GM23338 (cell line): ENCODE data around the gene CLOCK. TPM values are rescaled to one million over a fixed set of nuclear protein-coding genes. Genes with fewer than 3 reads are reported as not detected.

ENCODE experiments used
- ATAC-seq: fragments of 200-7000 bp; cut with Tn5 transposase; 3 replicates; pipeline ENCODE4 v1.9.1; 2020
- DNase-seq: peaks from one replicate; pipeline ENCODE4 v3.0.0-alpha.2; 2015; ENCODE audit warnings: low spot score
- H2AFZ ChIP-seq: fragments of 200-600 bp; sonication (generic); 2 replicates; pipeline ENCODE4 v1.8.0; 2016; ENCODE audit warnings: antibody characterized with exemption, mild to moderate bottlenecking, moderate library complexity
- H3F3A ChIP-seq: fragments of 200-600 bp; sonication (generic); replicated peaks from 2 replicates; pipeline ENCODE4 v1.8.0; 2017; ENCODE audit warnings: antibody characterized with exemption, mixed run types, low read depth
- H3K27ac ChIP-seq: fragments of 200-600 bp; sonication (generic); 2 replicates; pipeline ENCODE4 v1.6.1; 2016; ENCODE audit warnings: low read depth
- H3K27me3 ChIP-seq: fragments of 200-600 bp; sonication (generic); 2 replicates; pipeline ENCODE4 v1.8.0; 2016; ENCODE audit warnings: mild to moderate bottlenecking, mixed run types, moderate library complexity; ENCODE audit not compliant: insufficient read depth
- H3K36me3 ChIP-seq: fragments of 200-600 bp; sonication (generic); 2 replicates; pipeline ENCODE4 v1.8.0; 2016; ENCODE audit warnings: mild to moderate bottlenecking; ENCODE audit not compliant: insufficient read depth
- H3K4me1 ChIP-seq: fragments of 200-600 bp; sonication (generic); 2 replicates; pipeline ENCODE4 v1.8.0; 2016; ENCODE audit warnings: mild to moderate bottlenecking, moderate library complexity; ENCODE audit not compliant: insufficient read depth
- H3K4me2 ChIP-seq: fragments of 200-600 bp; sonication (generic); 2 replicates; pipeline ENCODE4 v1.7.1; 2017; ENCODE audit warnings: mixed run types
- H3K4me3 ChIP-seq: fragments of 200-600 bp; sonication (generic); 2 replicates; pipeline ENCODE4 v1.6.1; 2016; ENCODE audit warnings: mixed run types
- H3K79me2 ChIP-seq: fragments of 200-600 bp; sonication (generic); replicated peaks from 2 replicates; pipeline ENCODE4 v1.8.0; 2017; ENCODE audit warnings: mild to moderate bottlenecking; ENCODE audit not compliant: insufficient read depth
- H3K9me2 ChIP-seq: fragments of 200-600 bp; sonication (generic); 2 replicates; pipeline ENCODE4 v1.8.0; 2017; ENCODE audit not compliant: insufficient read depth
- H4K20me1 ChIP-seq: fragments of 200-600 bp; sonication (generic); replicated peaks from 2 replicates; pipeline ENCODE4 v1.8.0; 2017; ENCODE audit warnings: mild to moderate bottlenecking; ENCODE audit not compliant: insufficient read depth
- H3K27ac Mint-ChIP-seq: 2 replicates; pipeline ENCODE4 v1.8.0; 2020; ENCODE audit warnings: inconsistent platforms, mild to moderate bottlenecking, moderate library complexity, mixed read lengths
- H3K27me3 Mint-ChIP-seq: 3 replicates; pipeline ENCODE4 v1.8.0; 2022; ENCODE audit warnings: low read depth, mild to moderate bottlenecking, moderate library complexity, mixed read lengths, inconsistent platforms; ENCODE audit not compliant: insufficient read depth, poor library complexity
- H3K36me3 Mint-ChIP-seq: 3 replicates; pipeline ENCODE4 v1.8.0; 2021; ENCODE audit warnings: low read depth, mild to moderate bottlenecking, inconsistent platforms, moderate library complexity, mixed read lengths
- H3K4me1 Mint-ChIP-seq: 3 replicates; pipeline ENCODE4 v1.8.0; 2020; ENCODE audit warnings: mild to moderate bottlenecking, inconsistent platforms, mixed read lengths
- H3K4me3 Mint-ChIP-seq: 3 replicates; pipeline ENCODE4 v1.8.0; 2021; ENCODE audit warnings: moderate library complexity, mild to moderate bottlenecking, inconsistent platforms, mixed read lengths
- H3K9me3 Mint-ChIP-seq: 3 replicates; pipeline ENCODE4 v1.8.0; 2020; ENCODE audit warnings: moderate library complexity, mild to moderate bottlenecking, inconsistent platforms, mixed read lengths
- CREB1 ChIP-seq: fragments of 250-450 bp; sonication (Bioruptor Pico); IDR thresholded peaks from 2 replicates; pipeline ENCODE4 v1.5.0; 2020; ENCODE audit warnings: low read depth, mild to moderate bottlenecking, moderate library complexity
- CTCF ChIP-seq, 2 experiments: fragments of 200-600 bp in 1 of 2; sonication (generic) in 1 of 2; conservative IDR thresholded peaks; 2 replicates each; pipeline versions ENCODE4 v1.5.1 to v1.6.1; 2016 to 2017; ENCODE audit warnings: antibody characterized with exemption in 2 of 2, low read depth in 2 of 2, mild to moderate bottlenecking in 2 of 2, moderate library complexity in 1 of 2
- EZH2 ChIP-seq: fragments of 200-600 bp; sonication (generic); IDR thresholded peaks from one replicate; pipeline ENCODE4 v1.8.0; 2017; ENCODE audit warnings: antibody characterized with exemption, mild to moderate bottlenecking, low read depth; ENCODE audit not compliant: unreplicated experiment
- EZH2phosphoT487 ChIP-seq: fragments of 200-600 bp; sonication (generic); IDR thresholded peaks from one replicate; pipeline ENCODE4 v1.8.1; 2018; ENCODE audit warnings: antibody characterized with exemption; ENCODE audit not compliant: unreplicated experiment
- JUNB ChIP-seq: IDR thresholded peaks from one replicate; pipeline ENCODE4 v1.6.1; 2016; ENCODE audit warnings: antibody characterized with exemption; ENCODE audit not compliant: unreplicated experiment
- NANOG ChIP-seq: IDR thresholded peaks from 2 replicates; pipeline ENCODE4 v1.6.1; 2016; ENCODE audit warnings: antibody characterized with exemption, borderline replicate concordance
- POLR2AphosphoS5 ChIP-seq: IDR thresholded peaks from 2 replicates; pipeline ENCODE4 v1.6.1; 2016; ENCODE audit warnings: antibody characterized with exemption, low read depth
- STAT1 ChIP-seq: IDR thresholded peaks from one replicate; pipeline ENCODE4 v1.6.1; 2016; ENCODE audit warnings: antibody characterized with exemption; ENCODE audit not compliant: unreplicated experiment
- ZNF114 ChIP-seq: fragments of 250-450 bp; sonication (Bioruptor Pico); IDR thresholded peaks from 2 replicates; pipeline ENCODE4 v1.5.0; 2020; ENCODE audit warnings: mild to moderate bottlenecking, moderate library complexity
- ZNF331 ChIP-seq: fragments of 250-450 bp; sonication (Bioruptor Pico); IDR thresholded peaks from 2 replicates; pipeline ENCODE4 v1.5.0; 2020; ENCODE audit warnings: low read depth, mild to moderate bottlenecking, moderate library complexity
- polyA plus RNA-seq: library from polyadenylated mRNA; unstranded; fragments of >200 nt; fragmentation: Nextera tagmentation; extraction: Ambion mirVana; gene quantifications from 2 replicates; pipeline ENCODE4 v1.2.1, GENCODE V29; 2016
- total RNA-seq: library from RNA; depleted of rRNA; stranded (reverse); fragments of >200 nt; shearing (Covaris generic); gene quantifications from 2 replicates; pipeline ENCODE4 v1.2.3, GENCODE V29; 2014
- TF ChIP-seq, protein P1 (sequence below): IDR thresholded peaks from one replicate; pipeline ENCODE4 v1.6.1; 2018; ENCODE audit warnings: antibody characterized with exemption; ENCODE audit not compliant: unreplicated experiment
- TF ChIP-seq, protein P2 (sequence below): fragments of 250-450 bp; sonication (Bioruptor Pico); IDR thresholded peaks from 2 replicates; pipeline ENCODE4 v1.5.0; 2020; ENCODE audit warnings: mild to moderate bottlenecking, moderate library complexity
- TF ChIP-seq, protein P3 (sequence below): IDR thresholded peaks from 2 replicates; pipeline ENCODE4 v1.6.1; 2016; ENCODE audit warnings: antibody characterized with exemption

Gene CLOCK
- total and polyA plus RNA-seq, 2 experiments from 2014 or later = 17.1 to 28.8 TPM

DNA sequence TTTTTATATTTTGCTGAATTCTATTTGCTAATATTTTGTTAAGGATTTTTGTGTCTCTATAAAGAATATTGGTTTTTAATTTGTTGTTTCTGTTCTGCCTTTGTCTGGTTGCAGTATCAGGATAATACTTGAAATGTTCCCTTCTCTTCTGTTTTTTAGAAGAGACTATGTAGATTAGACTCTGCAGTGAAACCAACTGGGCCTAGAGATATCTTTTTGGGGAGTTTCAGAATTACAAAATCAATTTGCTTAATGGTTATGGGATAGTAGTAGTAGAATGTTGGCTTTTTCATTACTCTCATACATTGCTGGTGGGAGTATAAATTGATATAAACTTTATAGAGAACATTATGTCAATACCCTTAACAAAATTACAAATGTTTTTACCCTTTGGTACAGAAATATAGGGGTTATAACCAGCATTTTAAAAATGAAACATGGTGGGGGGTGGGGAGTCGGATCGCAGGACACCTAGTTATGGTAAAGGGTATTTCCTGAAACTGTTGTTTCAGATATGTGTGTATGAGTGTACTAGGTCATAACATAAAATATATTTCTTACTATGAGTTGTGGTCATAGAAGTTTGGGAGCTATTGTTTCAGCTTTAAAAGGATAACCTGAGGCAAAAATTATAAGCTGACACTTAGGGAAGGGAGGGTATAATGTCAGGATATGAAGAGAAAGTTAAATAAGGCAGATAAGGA lies 29.0 kb downstream of the CLOCK start:
- no peaks in the 10 kb centered on the region for H3K27me3 ChIP-seq
- no peak overlapping the region for H3K27ac Mint-ChIP-seq
- ATAC-seq = no peak

More for the DNA sequence above, 29.0 kb downstream of the CLOCK start:
- peaks cover 2% of the 10 kb centered on the region for H3K27me3 Mint-ChIP-seq
- Histone ChIP-seq H3K9me2 (no peaks in the 10 kb centered on the region), H3K4me2 (no peak overlapping the region), H3K79me2 (peaks cover 89% of the 10 kb centered on the region), H3K4me1 (peaks cover 11% of the 10 kb centered on the region), H4K20me1 (no peaks in the 10 kb centered on the region), H2AFZ (no peak overlapping the region), H3F3A (no peaks in the 10 kb centered on the region), H3K4me3 (no peak overlapping the region), H3K27ac (no peak overlapping the region), H3K36me3 (no peaks in the 10 kb centered on the region)
- peaks cover 7% of the 10 kb centered on the region; the same call in 2 of the 3 replicates for H3K9me3 Mint-ChIP-seq
- no peak for DNase-seq
- H3K4me1 Mint-ChIP-seq = peaks cover 13% of the 10 kb centered on the region
- peaks cover 17% of the 10 kb centered on the region for H3K36me3 Mint-ChIP-seq
- no peak for TF ChIP-seq STAT1
- TF ChIP-seq, protein P1, sequence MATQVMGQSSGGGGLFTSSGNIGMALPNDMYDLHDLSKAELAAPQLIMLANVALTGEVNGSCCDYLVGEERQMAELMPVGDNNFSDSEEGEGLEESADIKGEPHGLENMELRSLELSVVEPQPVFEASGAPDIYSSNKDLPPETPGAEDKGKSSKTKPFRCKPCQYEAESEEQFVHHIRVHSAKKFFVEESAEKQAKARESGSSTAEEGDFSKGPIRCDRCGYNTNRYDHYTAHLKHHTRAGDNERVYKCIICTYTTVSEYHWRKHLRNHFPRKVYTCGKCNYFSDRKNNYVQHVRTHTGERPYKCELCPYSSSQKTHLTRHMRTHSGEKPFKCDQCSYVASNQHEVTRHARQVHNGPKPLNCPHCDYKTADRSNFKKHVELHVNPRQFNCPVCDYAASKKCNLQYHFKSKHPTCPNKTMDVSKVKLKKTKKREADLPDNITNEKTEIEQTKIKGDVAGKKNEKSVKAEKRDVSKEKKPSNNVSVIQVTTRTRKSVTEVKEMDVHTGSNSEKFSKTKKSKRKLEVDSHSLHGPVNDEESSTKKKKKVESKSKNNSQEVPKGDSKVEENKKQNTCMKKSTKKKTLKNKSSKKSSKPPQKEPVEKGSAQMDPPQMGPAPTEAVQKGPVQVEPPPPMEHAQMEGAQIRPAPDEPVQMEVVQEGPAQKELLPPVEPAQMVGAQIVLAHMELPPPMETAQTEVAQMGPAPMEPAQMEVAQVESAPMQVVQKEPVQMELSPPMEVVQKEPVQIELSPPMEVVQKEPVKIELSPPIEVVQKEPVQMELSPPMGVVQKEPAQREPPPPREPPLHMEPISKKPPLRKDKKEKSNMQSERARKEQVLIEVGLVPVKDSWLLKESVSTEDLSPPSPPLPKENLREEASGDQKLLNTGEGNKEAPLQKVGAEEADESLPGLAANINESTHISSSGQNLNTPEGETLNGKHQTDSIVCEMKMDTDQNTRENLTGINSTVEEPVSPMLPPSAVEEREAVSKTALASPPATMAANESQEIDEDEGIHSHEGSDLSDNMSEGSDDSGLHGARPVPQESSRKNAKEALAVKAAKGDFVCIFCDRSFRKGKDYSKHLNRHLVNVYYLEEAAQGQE = no peak
- no peak for TF ChIP-seq NANOG
- TF ChIP-seq, protein P2, sequence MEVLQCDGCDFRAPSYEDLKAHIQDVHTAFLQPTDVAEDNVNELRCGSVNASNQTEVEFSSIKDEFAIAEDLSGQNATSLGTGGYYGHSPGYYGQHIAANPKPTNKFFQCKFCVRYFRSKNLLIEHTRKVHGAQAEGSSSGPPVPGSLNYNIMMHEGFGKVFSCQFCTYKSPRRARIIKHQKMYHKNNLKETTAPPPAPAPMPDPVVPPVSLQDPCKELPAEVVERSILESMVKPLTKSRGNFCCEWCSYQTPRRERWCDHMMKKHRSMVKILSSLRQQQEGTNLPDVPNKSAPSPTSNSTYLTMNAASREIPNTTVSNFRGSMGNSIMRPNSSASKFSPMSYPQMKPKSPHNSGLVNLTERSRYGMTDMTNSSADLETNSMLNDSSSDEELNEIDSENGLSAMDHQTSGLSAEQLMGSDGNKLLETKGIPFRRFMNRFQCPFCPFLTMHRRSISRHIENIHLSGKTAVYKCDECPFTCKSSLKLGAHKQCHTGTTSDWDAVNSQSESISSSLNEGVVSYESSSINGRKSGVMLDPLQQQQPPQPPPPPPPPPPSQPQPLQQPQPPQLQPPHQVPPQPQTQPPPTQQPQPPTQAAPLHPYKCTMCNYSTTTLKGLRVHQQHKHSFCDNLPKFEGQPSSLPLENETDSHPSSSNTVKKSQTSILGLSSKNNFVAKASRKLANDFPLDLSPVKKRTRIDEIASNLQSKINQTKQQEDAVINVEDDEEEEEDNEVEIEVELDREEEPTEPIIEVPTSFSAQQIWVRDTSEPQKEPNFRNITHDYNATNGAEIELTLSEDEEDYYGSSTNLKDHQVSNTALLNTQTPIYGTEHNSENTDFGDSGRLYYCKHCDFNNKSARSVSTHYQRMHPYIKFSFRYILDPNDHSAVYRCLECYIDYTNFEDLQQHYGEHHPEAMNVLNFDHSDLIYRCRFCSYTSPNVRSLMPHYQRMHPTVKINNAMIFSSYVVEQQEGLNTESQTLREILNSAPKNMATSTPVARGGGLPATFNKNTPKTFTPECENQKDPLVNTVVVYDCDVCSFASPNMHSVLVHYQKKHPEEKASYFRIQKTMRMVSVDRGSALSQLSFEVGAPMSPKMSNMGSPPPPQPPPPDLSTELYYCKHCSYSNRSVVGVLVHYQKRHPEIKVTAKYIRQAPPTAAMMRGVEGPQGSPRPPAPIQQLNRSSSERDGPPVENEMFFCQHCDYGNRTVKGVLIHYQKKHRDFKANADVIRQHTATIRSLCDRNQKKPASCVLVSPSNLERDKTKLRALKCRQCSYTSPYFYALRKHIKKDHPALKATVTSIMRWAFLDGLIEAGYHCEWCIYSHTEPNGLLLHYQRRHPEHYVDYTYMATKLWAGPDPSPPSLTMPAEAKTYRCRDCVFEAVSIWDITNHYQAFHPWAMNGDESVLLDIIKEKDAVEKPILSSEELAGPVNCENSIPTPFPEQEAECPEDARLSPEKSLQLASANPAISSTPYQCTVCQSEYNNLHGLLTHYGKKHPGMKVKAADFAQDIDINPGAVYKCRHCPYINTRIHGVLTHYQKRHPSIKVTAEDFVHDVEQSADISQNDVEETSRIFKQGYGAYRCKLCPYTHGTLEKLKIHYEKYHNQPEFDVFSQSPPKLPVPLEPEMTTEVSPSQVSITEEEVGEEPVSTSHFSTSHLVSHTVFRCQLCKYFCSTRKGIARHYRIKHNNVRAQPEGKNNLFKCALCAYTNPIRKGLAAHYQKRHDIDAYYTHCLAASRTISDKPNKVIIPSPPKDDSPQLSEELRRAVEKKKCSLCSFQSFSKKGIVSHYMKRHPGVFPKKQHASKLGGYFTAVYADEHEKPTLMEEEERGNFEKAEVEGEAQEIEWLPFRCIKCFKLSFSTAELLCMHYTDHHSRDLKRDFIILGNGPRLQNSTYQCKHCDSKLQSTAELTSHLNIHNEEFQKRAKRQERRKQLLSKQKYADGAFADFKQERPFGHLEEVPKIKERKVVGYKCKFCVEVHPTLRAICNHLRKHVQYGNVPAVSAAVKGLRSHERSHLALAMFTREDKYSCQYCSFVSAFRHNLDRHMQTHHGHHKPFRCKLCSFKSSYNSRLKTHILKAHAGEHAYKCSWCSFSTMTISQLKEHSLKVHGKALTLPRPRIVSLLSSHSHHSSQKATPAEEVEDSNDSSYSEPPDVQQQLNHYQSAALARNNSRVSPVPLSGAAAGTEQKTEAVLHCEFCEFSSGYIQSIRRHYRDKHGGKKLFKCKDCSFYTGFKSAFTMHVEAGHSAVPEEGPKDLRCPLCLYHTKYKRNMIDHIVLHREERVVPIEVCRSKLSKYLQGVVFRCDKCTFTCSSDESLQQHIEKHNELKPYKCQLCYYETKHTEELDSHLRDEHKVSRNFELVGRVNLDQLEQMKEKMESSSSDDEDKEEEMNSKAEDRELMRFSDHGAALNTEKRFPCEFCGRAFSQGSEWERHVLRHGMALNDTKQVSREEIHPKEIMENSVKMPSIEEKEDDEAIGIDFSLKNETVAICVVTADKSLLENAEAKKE (CRISPR knock-in tag) = no peak
- no peak for TF ChIP-seq CTCF (conservative IDR thresholded peaks at IDR 0.05; ENCODE audit: low read depth in 2 of 2)
- TF ChIP-seq ZNF114 (CRISPR knock-in tag) = no peak
- TF ChIP-seq, protein P3, sequence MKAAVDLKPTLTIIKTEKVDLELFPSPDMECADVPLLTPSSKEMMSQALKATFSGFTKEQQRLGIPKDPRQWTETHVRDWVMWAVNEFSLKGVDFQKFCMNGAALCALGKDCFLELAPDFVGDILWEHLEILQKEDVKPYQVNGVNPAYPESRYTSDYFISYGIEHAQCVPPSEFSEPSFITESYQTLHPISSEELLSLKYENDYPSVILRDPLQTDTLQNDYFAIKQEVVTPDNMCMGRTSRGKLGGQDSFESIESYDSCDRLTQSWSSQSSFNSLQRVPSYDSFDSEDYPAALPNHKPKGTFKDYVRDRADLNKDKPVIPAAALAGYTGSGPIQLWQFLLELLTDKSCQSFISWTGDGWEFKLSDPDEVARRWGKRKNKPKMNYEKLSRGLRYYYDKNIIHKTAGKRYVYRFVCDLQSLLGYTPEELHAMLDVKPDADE = no peak
- no peak for TF ChIP-seq EZH2
- TF ChIP-seq CREB1 = no peak
- no peak for TF ChIP-seq EZH2phosphoT487
- no peak for TF ChIP-seq POLR2AphosphoS5
- no peak for TF ChIP-seq ZNF331
- no peak for TF ChIP-seq JUNB
- no peak overlapping the region for H3K4me3 Mint-ChIP-seq
